GM21786 (cell line): ENCODE measurements around the gene OPCML.

ENCODE experiments used
- ATAC-seq: cut with Tn5 transposase; IDR thresholded peaks from one replicate; pipeline ENCODE4 v1.9.1; 2021; ENCODE audit not compliant: unreplicated experiment

The OPCML gene

GRCh38 chr11:132551016-132551415 lies 981.3 kb downstream of the OPCML start:
- ATAC-seq = no peak

- ATAC-seq = no peak
Measured at GRCh38 chr11:132549561-132549960, 982.7 kb downstream of the OPCML start.

- no peak for ATAC-seq
Measured at GRCh38 chr11:132549001-132549400, 983.3 kb downstream of the OPCML start.

- no peak for ATAC-seq
Measured at GRCh38 chr11:132544007-132544406, 988.3 kb downstream of the OPCML start.

- ATAC-seq = no peak
Measured at GRCh38 chr11:132541794-132542193, 990.5 kb downstream of the OPCML start.

GRCh38 chr11:132540581-132540980 lies 991.7 kb downstream of the OPCML start:
- ATAC-seq = no peak

GRCh38 chr11:132539590-132540368 lies 992.5 kb downstream of the OPCML start:
- no peak for ATAC-seq

- no peak for ATAC-seq
Measured at GRCh38 chr11:132538642-132539041, 993.7 kb downstream of the OPCML start.

- ATAC-seq = no peak
Measured at GRCh38 chr11:132535830-132536229, 996.5 kb downstream of the OPCML start.

GRCh38 chr11:132531921-132532320 lies 1000.4 kb downstream of the OPCML start:
- ATAC-seq = no peak

- no peak for ATAC-seq
Measured at GRCh38 chr11:132528181-132528580, 1004.1 kb downstream of the OPCML start.

GRCh38 chr11:132523929-132524328 lies 1008.4 kb downstream of the OPCML start:
- no peak for ATAC-seq

GRCh38 chr11:132520199-132520598 lies 1012.1 kb downstream of the OPCML start:
- no peak for ATAC-seq

- no peak for ATAC-seq
Measured at GRCh38 chr11:132519241-132519815, 1013.0 kb downstream of the OPCML start.

GRCh38 chr11:132504501-132505041 lies 1027.7 kb downstream of the OPCML start:
- no peak for ATAC-seq

- ATAC-seq = no peak
Measured at GRCh38 chr11:132501356-132501755, 1030.9 kb downstream of the OPCML start.

GRCh38 chr11:132499661-132500060 lies 1032.6 kb downstream of the OPCML start:
- ATAC-seq = no peak

GRCh38 chr11:132496341-132496740 lies 1036.0 kb downstream of the OPCML start:
- ATAC-seq = no peak

GRCh38 chr11:132493801-132494200 lies 1038.5 kb downstream of the OPCML start:
- no peak for ATAC-seq

GRCh38 chr11:132490978-132491377 lies 1041.3 kb downstream of the OPCML start:
- ATAC-seq = no peak

- no peak for ATAC-seq
Measured at GRCh38 chr11:132486060-132486459, 1046.2 kb downstream of the OPCML start.

GRCh38 chr11:132475026-132475425 lies 1057.3 kb downstream of the OPCML start:
- ATAC-seq = no peak
